Measurements from ENCODE around the gene KRT74.

KRT74 gene

GRCh38 chr12:52573743-52574142 lies at the start of gene KRT74:
Gene KRT74, minus strand, starts transcription at chr12:52573843. Its CDS starts 66 bp downstream, at chr12:52573777.
- DNase-seq = no peak

DNA sequence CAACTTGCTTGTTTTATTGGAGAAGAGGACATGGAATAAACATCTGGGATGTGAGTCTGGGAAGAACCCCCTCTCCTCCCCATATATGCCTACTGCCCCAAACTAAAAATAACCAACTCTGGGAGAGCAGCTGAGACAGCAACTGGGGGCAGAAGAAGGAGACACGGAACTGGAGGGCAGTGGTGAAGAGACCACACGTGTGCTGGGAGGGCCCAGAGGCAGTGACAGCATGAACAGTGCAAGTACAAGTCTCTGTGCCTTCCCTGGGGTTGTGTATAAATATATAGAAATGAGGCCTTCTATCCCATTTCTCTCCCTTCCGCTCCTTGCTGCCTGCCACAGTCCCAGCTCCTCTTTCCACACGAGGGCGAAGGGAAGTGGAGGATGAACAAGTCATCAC lies 48.7 kb upstream of the KRT74 start:
- no peak for DNase-seq

DNA sequence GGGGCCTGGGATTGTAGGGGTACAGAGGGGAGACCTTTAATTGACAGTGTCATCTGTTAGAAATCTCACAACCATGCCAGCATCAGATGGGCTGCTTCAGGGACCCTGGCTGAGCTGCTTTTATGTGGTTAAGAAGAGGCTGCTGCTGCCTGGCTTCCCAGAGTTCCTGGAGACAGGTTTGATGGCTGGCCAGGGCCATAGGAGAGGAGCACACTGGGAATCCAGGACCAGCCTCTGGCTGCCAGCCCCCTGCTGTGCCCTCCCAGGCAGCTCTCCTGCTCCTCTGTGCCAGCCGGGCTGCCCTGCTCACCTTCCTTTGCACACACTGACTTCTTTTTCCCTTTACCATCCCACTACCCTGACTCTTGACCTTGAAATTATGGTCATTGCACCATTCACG lies 45.2 kb upstream of the KRT74 start:
- DNase-seq = no peak

DNA sequence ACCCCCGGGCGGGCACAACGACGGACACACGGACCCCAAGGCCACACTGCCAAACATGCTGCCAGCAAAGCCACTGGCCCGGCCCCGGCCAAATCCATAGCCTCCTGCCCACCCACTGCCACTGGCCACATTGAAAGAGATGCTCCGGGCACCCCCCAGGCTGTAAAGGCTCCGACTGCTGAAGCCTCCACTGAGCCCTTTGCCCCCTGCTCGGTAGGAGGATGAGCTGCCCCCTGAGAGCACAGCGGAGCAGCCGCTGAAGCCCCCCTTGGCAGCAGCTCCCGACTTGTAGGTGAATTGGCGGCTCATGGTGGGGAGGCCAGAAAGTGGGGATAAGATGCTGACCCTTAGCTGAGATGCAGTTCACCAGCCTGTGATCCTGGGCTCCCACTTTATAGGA lies 44.6 kb upstream of the KRT74 start, which contains the start of gene KRT73:
Gene KRT73, minus strand, starts transcription at position 344 of the 400 bp plus-strand sequence. Its CDS starts 35 bp downstream, at position 309.
- no peak for DNase-seq

DNA sequence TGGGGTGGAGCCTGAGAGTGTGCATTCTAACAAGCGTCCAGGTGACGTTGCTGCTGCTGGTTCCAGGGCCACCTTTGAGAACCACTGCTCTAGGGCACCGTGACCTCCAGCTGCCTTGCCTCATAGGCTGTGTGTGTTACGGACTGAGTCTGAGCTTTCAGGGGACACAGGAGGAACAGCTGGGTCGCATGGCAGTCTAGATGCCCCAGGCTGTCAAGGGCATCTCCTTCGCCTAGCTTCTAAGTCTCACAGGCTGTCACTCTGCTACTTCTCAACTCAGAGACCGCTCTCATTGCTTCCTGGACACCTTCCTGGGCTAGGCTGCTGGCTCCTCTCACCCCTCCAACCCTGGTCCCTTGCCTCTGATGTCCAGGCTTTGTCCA lies 43.8 kb upstream of the KRT74 start:
- DNase-seq = no peak

DNA sequence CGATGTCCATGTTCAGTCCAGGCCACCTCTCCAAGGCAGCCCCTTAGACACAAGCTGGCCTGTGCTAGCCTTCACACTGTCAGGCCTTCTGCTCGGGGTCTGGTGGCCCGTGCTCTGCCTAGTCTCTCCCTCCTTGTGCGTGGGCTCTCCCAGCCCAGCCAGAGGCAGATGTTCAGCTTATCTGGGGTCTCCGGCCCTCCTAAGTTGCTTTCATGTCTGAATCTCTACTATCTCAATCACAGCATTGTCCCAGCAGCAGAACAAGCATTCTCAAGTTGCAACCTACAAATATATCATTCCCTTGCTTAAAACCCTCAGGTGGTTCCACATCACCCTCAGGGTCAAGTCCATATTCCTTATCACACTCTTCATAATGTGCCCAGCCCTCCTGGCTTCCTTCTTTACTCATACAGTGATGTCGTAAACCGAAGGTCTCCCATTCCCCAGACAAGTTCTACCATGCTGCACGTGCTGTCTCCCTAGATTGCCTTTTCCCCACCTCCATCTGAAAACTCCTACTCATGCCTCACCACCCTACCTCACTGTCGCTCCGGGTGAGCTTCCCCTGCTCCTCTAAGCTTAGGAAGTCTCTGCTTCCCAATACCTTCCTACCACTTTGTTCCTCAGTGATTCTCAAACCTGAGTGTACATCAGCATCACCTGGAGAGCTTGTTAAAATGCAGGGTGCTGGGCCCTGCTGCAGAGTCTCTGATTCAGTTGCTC lies 43.2 kb upstream of the KRT74 start:
- DNase-seq = no peak

- no peak for DNase-seq
These were observed 42.3 kb upstream of the KRT74 start for GRCh38 chr12:52615912-52616311.

- DNase-seq = no peak
These were observed 41.7 kb upstream of the KRT74 start for GRCh38 chr12:52615208-52615868.

- DNase-seq = no peak
These were observed 41.0 kb upstream of the KRT74 start for GRCh38 chr12:52614381-52615207.

DNA sequence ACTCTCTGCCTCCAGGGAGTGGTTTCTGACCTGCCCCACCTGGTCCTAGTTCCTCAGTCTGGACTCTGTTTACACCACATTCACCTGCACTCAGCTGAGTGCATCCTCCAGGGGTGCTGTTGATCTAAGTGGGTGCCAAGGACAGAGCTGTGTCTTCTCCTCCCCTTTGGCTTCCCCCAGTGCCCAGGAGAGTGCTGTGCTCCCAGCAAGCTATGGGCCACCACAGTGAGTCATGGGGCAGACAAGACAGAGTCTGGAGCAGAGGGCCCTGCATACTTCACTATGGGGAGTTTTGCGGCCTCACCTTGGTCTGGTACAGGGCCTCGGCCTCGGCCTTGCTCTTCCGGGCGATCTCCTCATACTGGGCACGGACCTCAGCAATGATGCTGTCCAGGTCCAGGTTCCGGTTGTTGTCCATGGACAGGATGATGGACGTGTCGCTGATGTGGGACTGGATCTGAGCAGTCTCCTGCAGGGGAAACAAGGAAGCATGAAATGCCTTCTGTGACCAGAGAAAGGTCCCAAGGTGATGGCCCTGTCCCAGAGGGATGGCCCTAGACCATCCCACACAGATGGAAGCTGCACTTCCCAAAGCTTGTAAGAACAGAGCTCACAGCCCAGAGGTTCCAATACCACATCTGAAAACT lies 39.9 kb upstream of the KRT74 start:
- no peak for DNase-seq

DNA sequence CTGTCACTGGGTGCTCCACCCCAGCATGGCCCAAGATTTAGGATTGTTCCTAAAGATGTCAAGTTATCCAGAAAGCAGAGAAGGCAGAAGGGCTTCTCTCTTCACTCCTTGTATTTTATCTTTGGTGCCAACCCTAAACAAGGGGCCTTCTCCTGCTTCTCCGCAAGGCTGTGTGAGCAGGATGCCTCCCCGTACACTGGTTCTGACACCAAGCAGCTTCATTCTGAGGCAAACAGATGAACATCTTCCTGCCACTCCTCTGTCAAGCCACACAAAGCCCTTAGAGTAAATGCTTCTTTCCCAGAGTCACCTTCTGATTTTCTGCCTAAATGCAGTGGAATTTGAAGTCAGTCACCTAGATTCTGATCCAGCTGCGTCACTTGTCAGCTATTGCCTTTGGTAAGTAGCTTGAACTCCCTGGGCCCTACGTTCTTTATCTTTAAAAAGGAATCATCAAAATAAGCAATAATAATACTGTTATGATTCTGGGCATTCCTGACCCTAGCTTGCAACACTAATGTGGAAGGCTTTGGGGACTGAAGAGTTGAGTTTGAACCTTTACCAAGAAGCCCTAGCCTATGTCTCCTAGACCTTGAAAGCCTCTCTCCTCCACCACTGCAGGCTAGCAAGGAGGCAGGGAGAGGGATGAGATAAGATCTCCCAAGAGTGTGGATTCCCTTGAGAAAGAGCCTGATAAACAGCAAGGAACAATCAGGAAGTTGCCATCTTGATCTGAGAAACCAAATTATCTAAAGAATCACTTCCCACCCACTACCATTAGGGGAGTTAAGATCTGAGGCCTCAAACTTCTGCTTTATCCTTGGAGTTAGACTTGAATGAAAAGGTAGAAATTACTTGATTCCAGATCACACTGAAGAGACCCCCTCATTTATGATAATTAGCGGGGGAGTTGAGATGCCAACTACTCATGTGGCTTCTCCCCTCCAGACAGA lies 39.1 kb upstream of the KRT74 start:
- no peak for DNase-seq

DNA sequence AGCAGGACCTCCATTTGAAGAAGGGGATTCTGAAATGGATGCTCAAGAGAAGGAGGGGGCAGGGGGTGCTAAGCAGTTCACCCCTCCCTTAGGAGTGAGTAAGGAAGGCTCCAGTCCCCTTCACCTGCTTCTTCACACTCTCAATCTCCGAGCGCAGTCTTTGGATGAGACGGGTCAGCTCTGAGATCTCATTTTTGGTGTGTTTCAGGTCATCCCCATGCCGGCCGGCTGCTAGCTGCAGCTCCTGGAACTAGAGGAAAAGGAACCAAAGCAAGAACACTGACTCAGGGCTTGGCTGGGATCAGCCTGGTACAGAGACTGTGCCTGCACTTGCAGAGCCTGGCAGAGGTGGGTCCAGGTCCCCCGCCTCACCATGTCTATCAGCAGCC lies 37.4 kb upstream of the KRT74 start:
- no peak for DNase-seq

GRCh38 chr12:52608826-52609630 lies 35.4 kb upstream of the KRT74 start:
- DNase-seq = no peak

DNA sequence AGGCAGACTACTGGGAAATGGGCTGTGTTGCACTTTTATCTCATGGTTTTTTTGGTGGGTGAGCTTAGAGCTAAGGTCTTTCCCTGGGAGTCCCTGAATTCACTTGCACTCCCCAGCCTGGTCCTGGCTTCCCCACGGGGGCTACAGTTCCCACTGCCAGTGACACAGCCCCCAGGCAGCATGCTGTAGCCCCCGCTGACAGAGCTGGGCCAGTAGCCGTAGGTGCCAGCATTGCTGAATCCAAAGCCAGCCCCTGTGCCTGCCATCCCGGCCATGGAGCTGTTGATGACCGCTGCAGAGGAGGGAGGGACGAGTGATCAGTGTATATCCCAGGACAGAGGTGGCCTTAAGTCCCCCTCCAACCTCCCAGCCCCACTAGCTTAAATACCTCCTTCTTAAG lies 34.5 kb upstream of the KRT74 start:
- no peak for DNase-seq

- no peak for DNase-seq
These were observed 33.7 kb upstream of the KRT74 start for GRCh38 chr12:52607314-52607713.

GRCh38 chr12:52606581-52607218 lies 33.1 kb upstream of the KRT74 start:
- no peak for DNase-seq

- DNase-seq = no peak
These were observed 32.5 kb upstream of the KRT74 start for GRCh38 chr12:52606096-52606495.

GRCh38 chr12:52605542-52605941 lies 31.9 kb upstream of the KRT74 start:
- no peak for DNase-seq

- no peak for DNase-seq
These were observed 31.2 kb upstream of the KRT74 start for GRCh38 chr12:52604859-52605258.

DNA sequence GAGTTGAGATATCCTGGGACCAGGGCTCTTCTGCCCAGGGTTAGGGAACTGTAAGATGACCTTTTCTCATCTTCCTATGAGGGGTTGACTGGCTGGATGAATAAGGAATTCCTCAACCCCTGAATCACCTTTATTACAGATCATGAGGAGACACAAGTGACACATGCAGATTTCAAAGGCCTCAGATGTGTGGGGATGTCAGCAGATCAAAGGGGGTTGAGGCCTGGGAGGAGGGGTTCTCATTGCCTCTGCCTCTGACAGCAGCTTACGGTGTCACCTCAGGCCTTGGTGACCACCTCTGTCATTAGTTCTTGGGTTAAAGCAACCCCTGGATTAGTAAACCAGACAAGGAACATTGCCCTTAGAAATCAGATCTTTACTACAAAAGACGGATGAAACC lies 29.7 kb upstream of the KRT74 start:
- no peak for DNase-seq

DNA sequence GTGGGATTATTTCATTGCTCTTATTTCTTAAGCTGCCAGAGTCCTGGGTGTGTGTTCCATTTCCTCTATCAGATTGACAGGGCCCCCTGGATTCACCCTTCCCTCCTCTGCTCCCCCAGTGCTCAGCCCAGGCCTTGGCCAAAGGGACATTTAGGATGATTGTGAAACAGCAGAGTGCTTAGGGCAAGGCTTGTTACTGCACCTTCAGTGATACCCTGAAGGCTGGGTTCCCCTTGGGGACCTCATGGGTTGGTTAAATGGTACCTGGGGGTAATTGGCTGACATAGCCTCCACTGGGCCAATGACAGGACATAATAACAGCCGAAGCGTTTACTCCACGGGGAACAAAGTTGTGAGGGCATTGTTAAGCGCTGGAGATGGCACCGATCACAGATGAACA lies 28.9 kb upstream of the KRT74 start:
- no peak for DNase-seq
